Caco-2 (cell line): ENCODE data around the gene ADGRB3. TPM values are rescaled to one million over a fixed set of nuclear protein-coding genes. Genes with fewer than 3 reads are reported as not detected.

Source experiments
- BruUV-seq: library from RNA; stranded (reverse); fragments of 400-500 nt; replicated peaks from 2 replicates; lab custom pipeline; 2021; lab: Mats Ljungman, UMichigan
- CTCF ChIA-PET: fragments of 300-600 bp; sonication (Branson Sonifier 250); formaldehyde crosslinking; loops from one replicate; lab custom pipeline; 2022; ENCODE audit warnings: antibody characterized with exemption; lab: Charles Lee
- POLR2A ChIA-PET: fragments of 300-600 bp; sonication (Branson Sonifier 250); formaldehyde crosslinking; loops from one replicate; lab custom pipeline; 2022; ENCODE audit warnings: antibody characterized with exemption; lab: Charles Lee
- DNase-seq, 2 experiments: peaks; one replicate each; pipeline versions ENCODE4 v3.0.0 to v3.0.0-alpha.2; 2020 to 2022
- H3K27me3 ChIP-seq: replicated peaks from 2 replicates; pipeline ENCODE4 v1.6.0; 2011; ENCODE audit warnings: low read length; ENCODE audit not compliant: control insufficient read depth, insufficient read depth
- H3K36me3 ChIP-seq: 2 replicates; pipeline ENCODE4 v1.5.1; 2011; ENCODE audit warnings: low read length; ENCODE audit not compliant: control insufficient read depth, insufficient read depth
- H3K4me1 ChIP-seq: fragments of 250-450 bp; sonication (Bioruptor Pico); 2 replicates; pipeline ENCODE4 v1.5.1; 2020; ENCODE audit warnings: mild to moderate bottlenecking
- H3K4me3 ChIP-seq: 2 replicates; pipeline ENCODE4 v1.5.1; 2011; ENCODE audit warnings: low read depth, mild to moderate bottlenecking, control low read depth, low read length
- H3K9me3 ChIP-seq: fragments of 250-450 bp; sonication (Bioruptor Pico); 2 replicates; pipeline ENCODE4 v1.5.1; 2020; ENCODE audit warnings: mild to moderate bottlenecking, moderate library complexity
- H3K27ac Mint-ChIP-seq: one replicate; pipeline ENCODE4 v1.8.0; 2022; ENCODE audit warnings: mixed read lengths; ENCODE audit not compliant: unreplicated experiment
- H3K27me3 Mint-ChIP-seq: one replicate; pipeline ENCODE4 v1.8.0; 2022; ENCODE audit warnings: mixed read lengths; ENCODE audit not compliant: insufficient read depth, unreplicated experiment
- H3K36me3 Mint-ChIP-seq: one replicate; pipeline ENCODE4 v1.8.0; 2022; ENCODE audit warnings: mild to moderate bottlenecking, mixed read lengths; ENCODE audit not compliant: insufficient read depth, unreplicated experiment
- H3K4me1 Mint-ChIP-seq: one replicate; pipeline ENCODE4 v1.8.0; 2022; ENCODE audit warnings: low read depth, mixed read lengths; ENCODE audit not compliant: unreplicated experiment
- H3K4me3 Mint-ChIP-seq: one replicate; pipeline ENCODE4 v1.8.0; 2022; ENCODE audit warnings: mild to moderate bottlenecking, moderate library complexity, mixed read lengths; ENCODE audit not compliant: unreplicated experiment
- H3K9me3 Mint-ChIP-seq: one replicate; pipeline ENCODE4 v1.8.0; 2022; ENCODE audit warnings: mixed read lengths; ENCODE audit not compliant: unreplicated experiment
- CTCF ChIP-seq, 2 experiments: fragments of 200-600 bp in 1 of 2; IDR thresholded peaks; 1 replicate in 1 of 2; 2 replicates in 1 of 2; pipeline versions ENCODE4 v1.5.1 to v1.8.0; 2011 to 2022; ENCODE audit warnings: antibody characterized with exemption in 1 of 2, control low read depth in 1 of 2, inconsistent platforms in 1 of 2, low read depth in 1 of 2, low read length in 1 of 2, mild to moderate bottlenecking in 1 of 2, moderate library complexity in 1 of 2; ENCODE audit not compliant: insufficient read depth in 1 of 2, severe bottlenecking in 1 of 2, unreplicated experiment in 1 of 2
- intact Hi-C: fragments of 100-400 bp; cut with micrococcal nuclease; formaldehyde crosslinking; loops from one replicate; pipeline ENCODE4 v1.10.0; 2022; ENCODE audit not compliant: unreplicated experiment
- total RNA-seq: library from RNA; stranded (reverse); gene quantifications from 2 replicates; pipeline ENCODE4 v1.2.3, GENCODE V29; 2022

The ADGRB3 gene
- total RNA-seq, 1 experiment from 2014 or later = 0.18 TPM

- Mint-ChIP-seq H3K4me3 (no peak overlapping the region), H3K4me1 (peaks cover 3% of the 10 kb centered on the region), H3K9me3 (peaks cover 41% of the 10 kb centered on the region), H3K27me3 (no peaks in the 10 kb centered on the region), H3K36me3 (peaks cover 6% of the 10 kb centered on the region), H3K27ac (no peak overlapping the region)
- CTCF ChIA-PET = no interaction called here
- no peak for TF ChIP-seq CTCF (IDR thresholded peaks at IDR 0.05; ENCODE audit: insufficient read depth in 1 of 2, low read depth in 1 of 2, low read length in 1 of 2, severe bottlenecking in 1 of 2, unreplicated experiment in 1 of 2)
- no TSS peak for BruUV-seq
- POLR2A ChIA-PET = no interaction called here
- Histone ChIP-seq H3K9me3 (peaks cover 8% of the 10 kb centered on the region; the same call in 1 of the 2 replicates), H3K27me3 (no peaks in the 10 kb centered on the region), H3K36me3 (no peaks in the 10 kb centered on the region), H3K4me3 (no peak overlapping the region), H3K4me1 (no peaks in the 10 kb centered on the region)
- intact Hi-C loops = no loop called here
- no peak for DNase-seq
These were observed 511.3 kb downstream of the ADGRB3 start for GRCh38 chr6:69146385-69146784.

- Mint-ChIP-seq H3K4me1 (peaks cover 6% of the 10 kb centered on the region), H3K27me3 (no peaks in the 10 kb centered on the region)
- no TSS peak for BruUV-seq
These were observed 520.4 kb downstream of the ADGRB3 start for GRCh38 chr6:69155467-69155866.

GRCh38 chr6:69162811-69163210, 527.7 kb downstream of the ADGRB3 start:
- TF ChIP-seq CTCF (IDR thresholded peaks at IDR 0.05; ENCODE audit: insufficient read depth in 1 of 2, low read depth in 1 of 2, low read length in 1 of 2, severe bottlenecking in 1 of 2, unreplicated experiment in 1 of 2) = no peak
- ChIA-PET POLR2A (no interaction called here), CTCF (no interaction called here)
- Mint-ChIP-seq H3K27ac (no peak overlapping the region), H3K4me1 (peaks cover 6% of the 10 kb centered on the region), H3K9me3 (no peaks in the 10 kb centered on the region), H3K27me3 (no peaks in the 10 kb centered on the region), H3K36me3 (no peaks in the 10 kb centered on the region), H3K4me3 (no peak overlapping the region)
- no peaks in the 10 kb centered on the region for H3K36me3 ChIP-seq
- H3K9me3 ChIP-seq = no peaks in the 10 kb centered on the region
- no peaks in the 10 kb centered on the region for H3K4me1 ChIP-seq
- DNase-seq = no peak
- H3K4me3 ChIP-seq = no peak overlapping the region
- no peaks in the 10 kb centered on the region for H3K27me3 ChIP-seq
- intact Hi-C loops = no loop called here
- BruUV-seq = no TSS peak

More at GRCh38 chr6:69155467-69155866, 520.4 kb downstream of the ADGRB3 start:
- no peaks in the 10 kb centered on the region for H3K36me3 Mint-ChIP-seq
- Histone ChIP-seq H3K27me3 (no peaks in the 10 kb centered on the region), H3K36me3 (no peaks in the 10 kb centered on the region), H3K4me3 (no peak overlapping the region), H3K4me1 (no peaks in the 10 kb centered on the region), H3K9me3 (no peaks in the 10 kb centered on the region)
- H3K4me3 Mint-ChIP-seq = no peak overlapping the region
- no peak overlapping the region for H3K27ac Mint-ChIP-seq
- ChIA-PET CTCF (interaction anchor here (1.0 kb wide), 1 partner anchor 180 kb away, joined by 5 read pairs; no protein-coding TSS in a partner anchor), POLR2A (no interaction called here)
- H3K9me3 Mint-ChIP-seq = no peaks in the 10 kb centered on the region
- intact Hi-C loops = loop anchor here (1.0 kb wide), 2 partner anchors 180 to 278 kb away; no protein-coding TSS in a partner anchor
- DNase-seq = no peak
- TF ChIP-seq CTCF (IDR thresholded peaks at IDR 0.05; ENCODE audit: insufficient read depth in 1 of 2, low read depth in 1 of 2, low read length in 1 of 2, severe bottlenecking in 1 of 2, unreplicated experiment in 1 of 2) = no peak
